ENCODE measurements around the gene SLC35A2. TPM values are rescaled to one million over a fixed set of nuclear protein-coding genes. Genes with fewer than 3 reads are reported as not detected.

The SLC35A2 gene
- total RNA-seq, 6 donors from 2014 or later, result 5.2 to 32.0 (median 23.3) TPM

DNA sequence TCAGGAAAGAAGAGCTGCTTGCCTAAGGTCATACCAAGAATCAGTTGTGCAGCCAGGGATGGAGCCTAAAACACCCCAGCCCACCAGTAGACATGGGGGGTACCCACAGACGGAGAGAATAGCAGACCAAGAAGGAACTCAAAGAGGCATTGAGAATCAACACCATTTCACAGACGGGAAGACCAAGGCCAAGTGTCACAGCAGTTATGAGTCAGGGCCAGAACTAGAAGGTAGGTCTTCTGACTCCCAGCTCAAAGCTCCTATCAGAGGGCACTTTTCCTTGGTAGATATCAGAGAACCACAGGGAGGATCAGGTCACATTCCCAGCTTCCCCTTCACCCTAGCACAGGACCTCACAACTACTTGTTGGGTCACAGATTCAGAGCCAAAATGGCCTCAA lies 31.4 kb upstream of the SLC35A2 start:
- ATAC-seq (ENCODE audit: low FRiP score in 2 of 2) (no peak), DNase-seq (no peak)
- TF ChIP-seq, protein P1, sequence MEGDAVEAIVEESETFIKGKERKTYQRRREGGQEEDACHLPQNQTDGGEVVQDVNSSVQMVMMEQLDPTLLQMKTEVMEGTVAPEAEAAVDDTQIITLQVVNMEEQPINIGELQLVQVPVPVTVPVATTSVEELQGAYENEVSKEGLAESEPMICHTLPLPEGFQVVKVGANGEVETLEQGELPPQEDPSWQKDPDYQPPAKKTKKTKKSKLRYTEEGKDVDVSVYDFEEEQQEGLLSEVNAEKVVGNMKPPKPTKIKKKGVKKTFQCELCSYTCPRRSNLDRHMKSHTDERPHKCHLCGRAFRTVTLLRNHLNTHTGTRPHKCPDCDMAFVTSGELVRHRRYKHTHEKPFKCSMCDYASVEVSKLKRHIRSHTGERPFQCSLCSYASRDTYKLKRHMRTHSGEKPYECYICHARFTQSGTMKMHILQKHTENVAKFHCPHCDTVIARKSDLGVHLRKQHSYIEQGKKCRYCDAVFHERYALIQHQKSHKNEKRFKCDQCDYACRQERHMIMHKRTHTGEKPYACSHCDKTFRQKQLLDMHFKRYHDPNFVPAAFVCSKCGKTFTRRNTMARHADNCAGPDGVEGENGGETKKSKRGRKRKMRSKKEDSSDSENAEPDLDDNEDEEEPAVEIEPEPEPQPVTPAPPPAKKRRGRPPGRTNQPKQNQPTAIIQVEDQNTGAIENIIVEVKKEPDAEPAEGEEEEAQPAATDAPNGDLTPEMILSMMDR (IDR thresholded peaks at IDR 0.05), result no peak
- TF ChIP-seq POLR2AphosphoS5 (IDR thresholded peaks at IDR 0.05) (no peak), POLR2A (IDR thresholded peaks at IDR 0.05) (no peak), EP300 (IDR thresholded peaks at IDR 0.05) (no peak)
- H3K4me1 ChIP-seq, result peaks cover 2 to 45% (median 10%) of the 10 kb centered on the region in 4 donors
- H3K36me3 ChIP-seq, result peaks cover 0 to 10% (median 0%) of the 10 kb centered on the region in 4 donors
- H3K4me3 ChIP-seq, result no peak overlapping the region
- H3K27me3 ChIP-seq, result no peaks in the 10 kb centered on the region
- H3K9me3 ChIP-seq, result no peaks in the 10 kb centered on the region
- H3K27ac ChIP-seq, result no peak overlapping the region
- WGBS, 2 donors, result 60% methylated on average over 1 to 2 of the region's 2 CpGs

DNA sequence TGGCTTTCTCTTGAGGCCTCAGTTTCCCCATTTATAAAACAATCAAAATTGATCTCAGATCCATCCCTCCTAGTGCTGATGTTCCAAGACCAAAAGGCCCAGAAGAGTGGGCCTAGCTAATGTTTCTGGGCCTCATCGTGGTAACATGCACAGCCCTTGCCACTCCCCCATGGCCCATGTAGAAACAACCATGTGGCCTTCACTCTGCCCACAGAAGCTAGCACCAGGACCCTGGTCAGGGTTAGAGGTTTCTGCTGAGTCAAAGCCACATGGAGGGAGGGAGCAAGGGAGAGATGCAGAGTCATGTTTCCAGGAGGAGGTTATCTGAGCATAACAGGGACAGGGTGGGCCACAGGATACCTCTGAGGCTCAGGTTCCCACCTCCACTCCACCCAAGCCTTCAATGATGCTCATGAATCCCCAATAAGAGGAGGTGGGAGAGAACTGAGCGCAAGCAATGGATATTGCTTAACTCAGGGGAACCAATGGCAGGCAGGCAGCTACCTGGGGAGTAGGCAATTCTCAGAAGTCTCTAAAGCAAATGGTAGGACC lies 29.0 kb upstream of the SLC35A2 start:
- Histone ChIP-seq H3K27me3 (no peaks in the 10 kb centered on the region), H3K27ac (peak overlapping the region in 3 of 4 donors; percentile 11 to 83 (median 78)), H3K4me1 (peaks cover 12 to 47% (median 21%) of the 10 kb centered on the region in 4 donors), H3K9me3 (no peaks in the 10 kb centered on the region), H3K4me3 (no peak overlapping the region), H3K36me3 (peaks cover 0 to 10% (median 0%) of the 10 kb centered on the region in 4 donors)
- 58 to 100% methylated on average over 1 to 2 of the region's 2 CpGs for WGBS, 2 donors
- no peak for DNase-seq
- no peak for ATAC-seq (ENCODE audit: low FRiP score in 2 of 2)
- TF ChIP-seq EP300 (IDR thresholded peaks at IDR 0.05) (no peak), POLR2A (IDR thresholded peaks at IDR 0.05) (no peak), POLR2AphosphoS5 (IDR thresholded peaks at IDR 0.05) (no peak)
- TF ChIP-seq, protein P1 (IDR thresholded peaks at IDR 0.05), result no peak

DNA sequence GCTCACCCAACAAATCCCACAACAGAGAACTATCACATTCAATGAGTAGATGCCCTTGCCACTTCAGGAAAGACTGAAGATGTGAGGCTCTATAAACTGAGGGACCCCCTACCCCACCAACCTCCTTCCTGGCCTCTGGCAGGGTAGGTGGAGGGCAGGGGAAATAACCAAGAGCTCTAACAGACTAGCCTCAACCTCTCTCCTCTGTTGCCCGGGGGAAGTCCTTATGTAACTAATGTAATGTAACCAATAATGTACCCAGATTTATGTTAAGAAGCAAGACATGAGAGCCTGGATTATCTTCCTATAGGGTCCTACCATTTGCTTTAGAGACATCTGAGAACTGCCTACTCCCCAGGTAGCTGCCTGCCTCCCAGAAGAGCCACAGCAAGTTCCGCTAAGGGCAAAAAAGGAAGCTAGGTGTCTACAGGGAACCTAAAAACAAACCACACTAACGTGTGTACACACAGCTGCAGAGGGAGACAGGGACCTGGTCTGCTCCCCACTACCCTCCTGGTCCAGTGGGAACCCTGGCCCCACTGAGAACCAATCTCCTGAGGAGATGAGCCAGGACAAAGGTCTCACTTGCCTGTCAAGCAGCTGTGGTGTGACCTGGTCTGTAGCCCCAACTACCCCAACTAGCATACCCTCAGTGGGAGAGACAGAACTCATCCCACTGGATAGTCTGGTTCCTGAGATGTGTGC lies 28.2 kb upstream of the SLC35A2 start:
- Histone ChIP-seq H3K27ac (peak overlapping the region; percentile 24 to 85 (median 80)), H3K4me1 (peaks cover 12 to 47% (median 21%) of the 10 kb centered on the region in 4 donors), H3K27me3 (no peaks in the 10 kb centered on the region), H3K4me3 (no peak overlapping the region), H3K9me3 (no peaks in the 10 kb centered on the region), H3K36me3 (peaks cover 0 to 15% (median 1%) of the 10 kb centered on the region in 4 donors)
- ATAC-seq (ENCODE audit: low FRiP score in 2 of 2) (no peak), DNase-seq (no peak)
- 51 to 58% methylated on average over 2 to 3 of the region's 3 CpGs for WGBS, 2 donors
- TF ChIP-seq POLR2A (IDR thresholded peaks at IDR 0.05) (no peak), POLR2AphosphoS5 (IDR thresholded peaks at IDR 0.05) (no peak), EP300 (IDR thresholded peaks at IDR 0.05) (no peak)
- TF ChIP-seq, protein P1 (IDR thresholded peaks at IDR 0.05), result no peak

DNA sequence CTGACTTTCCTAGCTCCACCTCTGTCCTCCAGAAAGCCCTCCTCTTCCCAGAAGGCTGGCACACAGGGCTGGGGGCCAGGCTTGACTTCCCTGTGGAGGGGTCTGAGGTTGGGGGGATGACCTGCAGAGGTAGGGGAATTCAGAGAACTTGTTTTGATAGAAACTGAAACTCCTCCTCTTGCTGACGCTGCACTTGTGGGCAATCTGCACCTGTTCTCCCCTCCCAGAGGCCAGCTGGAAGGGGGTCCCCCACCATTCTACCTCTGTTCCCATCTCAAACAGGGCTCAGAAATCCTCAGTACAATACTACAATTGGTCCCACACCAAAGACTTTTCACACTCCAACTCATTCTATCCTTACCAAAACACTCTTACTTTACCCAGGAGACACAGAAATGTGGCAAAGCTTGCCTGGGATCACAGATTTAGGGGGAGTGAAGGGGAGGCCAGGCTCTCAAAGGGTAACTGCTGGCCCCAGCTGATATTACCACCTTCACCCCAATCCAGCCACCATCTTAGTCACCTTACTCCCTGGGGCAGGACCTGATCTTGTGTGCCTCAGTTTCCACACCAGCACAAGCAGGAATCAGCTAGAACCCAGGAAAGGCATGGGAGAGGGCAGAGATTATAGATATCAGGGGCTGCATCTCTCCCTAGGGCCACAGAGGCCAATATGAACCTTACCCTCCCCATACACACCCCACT lies 27.4 kb upstream of the SLC35A2 start:
- peaks cover 12 to 45% (median 21%) of the 10 kb centered on the region in 4 donors for H3K4me1 ChIP-seq
- no peak for ATAC-seq (ENCODE audit: low FRiP score in 2 of 2)
- H3K27me3 ChIP-seq, result no peaks in the 10 kb centered on the region
- TF ChIP-seq, protein P1 (IDR thresholded peaks at IDR 0.05), result no peak
- no peak for TF ChIP-seq POLR2AphosphoS5 (IDR thresholded peaks at IDR 0.05)
- TF ChIP-seq POLR2A (IDR thresholded peaks at IDR 0.05), result no peak
- no peak for TF ChIP-seq EP300 (IDR thresholded peaks at IDR 0.05)
- peaks cover 0 to 23% (median 6%) of the 10 kb centered on the region in 4 donors for H3K36me3 ChIP-seq
- WGBS, 2 donors, result 67 to 85% methylated on average over 1 of the region's 1 CpG
- no peaks in the 10 kb centered on the region for H3K9me3 ChIP-seq
- DNase-seq, result no peak
- no peak overlapping the region for H3K4me3 ChIP-seq
- peak overlapping the region; percentile 24 to 85 (median 80) for H3K27ac ChIP-seq
